HEK293T (cell line): Measurements from ENCODE around the gene RPAP2.

Experiments used
- CTCF ChIA-PET: fragments of 350-600 bp; formaldehyde crosslinking; extraction: SDS; loops from one replicate; lab custom pipeline; 2021; ENCODE audit warnings: antibody characterized with exemption, inconsistent platforms; lab: Yijun Ruan, JAX
- POLR2A ChIA-PET: fragments of 350-600 bp; formaldehyde crosslinking; extraction: SDS; loops from one replicate; lab custom pipeline; 2020; ENCODE audit warnings: antibody characterized with exemption, inconsistent platforms; lab: Yijun Ruan, JAX
- DNase-seq: peaks from one replicate; pipeline ENCODE4 v3.0.0; 2012; ENCODE audit warnings: mixed read lengths; ENCODE audit errors: extremely low spot score
- ARNT ChIP-seq: fragments of 450-650 bp; IDR thresholded peaks from 2 replicates; pipeline ENCODE4 v1.6.1; 2017; ENCODE audit warnings: mild to moderate bottlenecking
- BHLHE40 ChIP-seq: fragments of 450-650 bp; IDR thresholded peaks from 2 replicates; pipeline ENCODE4 v1.6.1; 2016; ENCODE audit warnings: mild to moderate bottlenecking, moderate library complexity, borderline replicate concordance
- CTBP1 ChIP-seq: fragments of 450-650 bp; IDR thresholded peaks from 2 replicates; pipeline ENCODE4 v1.6.1; 2016; ENCODE audit warnings: borderline replicate concordance
- ELF4 ChIP-seq: fragments of 450-650 bp; IDR thresholded peaks from 2 replicates; pipeline ENCODE4 v1.6.1; 2017; ENCODE audit warnings: antibody characterized with exemption
- FOXA1 ChIP-seq: fragments of 450-650 bp; IDR thresholded peaks from 2 replicates; pipeline ENCODE4 v1.6.1; 2016; ENCODE audit warnings: mild to moderate bottlenecking
- FOXK2 ChIP-seq: fragments of 450-650 bp; IDR thresholded peaks from 2 replicates; pipeline ENCODE4 v1.6.1; 2016; ENCODE audit warnings: mild to moderate bottlenecking
- FOXM1 ChIP-seq: fragments of 450-650 bp; IDR thresholded peaks from 2 replicates; pipeline ENCODE4 v1.6.1; 2017; ENCODE audit warnings: mild to moderate bottlenecking, borderline replicate concordance
- HDGF ChIP-seq: fragments of 450-650 bp; IDR thresholded peaks from 2 replicates; pipeline ENCODE4 v1.6.1; 2017; ENCODE audit warnings: antibody characterized with exemption, borderline replicate concordance
- L3MBTL2 ChIP-seq: fragments of 450-650 bp; conservative IDR thresholded peaks from 2 replicates; pipeline ENCODE4 v1.6.1; 2016; ENCODE audit warnings: mild to moderate bottlenecking
- LEF1 ChIP-seq: fragments of 450-650 bp; IDR thresholded peaks from 2 replicates; pipeline ENCODE4 v1.6.1; 2017; ENCODE audit warnings: mild to moderate bottlenecking, borderline replicate concordance
- NFRKB ChIP-seq: fragments of 450-650 bp; IDR thresholded peaks from 2 replicates; pipeline ENCODE4 v1.6.1; 2016; ENCODE audit warnings: mild to moderate bottlenecking, moderate library complexity
- PKNOX1 ChIP-seq: fragments of 450-650 bp; IDR thresholded peaks from 2 replicates; pipeline ENCODE4 v1.6.1; 2016
- SP1 ChIP-seq: fragments of 450-650 bp; IDR thresholded peaks from 2 replicates; pipeline ENCODE4 v1.6.1; 2017
- SUZ12 ChIP-seq: fragments of 450-650 bp; IDR thresholded peaks from 2 replicates; pipeline ENCODE4 v1.6.1; 2016; ENCODE audit warnings: mild to moderate bottlenecking
- TARDBP ChIP-seq: fragments of 450-650 bp; IDR thresholded peaks from 2 replicates; pipeline ENCODE4 v1.6.1; 2016
- ZNF384 ChIP-seq: fragments of 450-650 bp; IDR thresholded peaks from 2 replicates; pipeline ENCODE4 v1.6.1; 2016

Gene RPAP2

GRCh38 chr1:92307980-92308379 lies 9.1 kb downstream of the RPAP2 start:
- no peak for TF ChIP-seq NFRKB
- no peak for TF ChIP-seq L3MBTL2
- TF ChIP-seq FOXK2: no peak
- no peak for TF ChIP-seq LEF1
- DNase-seq: no peak
- ChIA-PET POLR2A (no interaction called here), CTCF (interaction anchor here (0.6 to 0.9 kb wide), 2 partner anchors 16 to 441 kb away, joined by 3 to 4 read pairs; no protein-coding TSS in a partner anchor)

DNA sequence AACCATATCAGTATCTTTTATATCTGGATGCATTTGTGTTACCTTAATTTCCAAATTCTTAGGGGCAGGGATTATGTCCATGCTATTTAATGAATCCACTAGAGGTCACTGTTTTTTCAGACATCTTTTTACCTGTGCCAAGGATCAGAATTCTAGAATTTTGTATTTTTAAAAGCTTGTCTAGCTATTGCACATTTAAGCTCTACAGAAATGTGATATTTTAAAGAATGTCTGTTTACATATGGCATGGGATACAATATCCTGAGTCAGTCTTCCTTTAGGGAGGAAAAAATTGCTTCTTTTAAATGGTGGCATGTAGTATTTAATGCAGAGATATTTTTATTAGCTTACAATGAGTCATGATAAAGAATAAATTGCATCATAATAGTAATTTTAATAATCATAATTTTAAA lies 11.3 kb downstream of the RPAP2 start:
- ChIA-PET POLR2A (interaction anchor here (1.2 to 1.5 kb wide), 3 partner anchors 11 to 176 kb away, joined by 3 read pairs; partner anchors contain the start of genes GLMN and RPAP2), CTCF (interaction anchor here (0.6 to 1.0 kb wide), 5 partner anchors 9 to 589 kb away, joined by 3 to 5 read pairs (median 4); no protein-coding TSS in a partner anchor)
- DNase-seq: peak; percentile 28
- TF ChIP-seq HDGF (no peak), PKNOX1 (no peak), ARNT (no peak), FOXM1 (no peak), ZNF384 (no peak), SP1 (no peak), TARDBP (no peak), NFRKB (no peak), BHLHE40 (no peak), CTBP1 (no peak), LEF1 (no peak), FOXK2 (no peak), ELF4 (no peak), SUZ12 (no peak), L3MBTL2 (no peak), FOXA1 (no peak)

DNA sequence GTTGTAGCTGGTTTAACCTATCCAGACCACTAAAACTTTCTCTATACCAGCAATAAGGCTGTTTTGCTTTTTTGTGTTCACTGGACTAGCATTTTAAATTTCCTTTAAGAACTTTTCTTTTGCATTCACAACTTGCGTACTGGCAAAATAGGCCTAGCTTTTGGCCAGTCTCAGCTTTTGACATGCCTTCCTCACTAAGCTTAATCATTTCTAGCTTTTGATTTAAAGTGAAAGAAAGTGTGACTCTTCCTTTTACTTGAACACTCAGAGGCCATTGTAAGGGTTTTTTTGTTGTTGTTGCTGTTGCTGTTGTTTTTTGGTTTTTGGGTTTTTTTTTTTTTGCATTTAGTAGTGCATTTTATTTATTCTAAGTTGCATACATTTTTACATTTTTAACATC lies 15.2 kb downstream of the RPAP2 start:
- ChIA-PET POLR2A (no interaction called here), CTCF (interaction anchor here (1.3 kb wide), 1 partner anchor 22 kb away, joined by 3 read pairs; no protein-coding TSS in a partner anchor)
- no peak for DNase-seq
- TF ChIP-seq FOXK2: no peak

DNA sequence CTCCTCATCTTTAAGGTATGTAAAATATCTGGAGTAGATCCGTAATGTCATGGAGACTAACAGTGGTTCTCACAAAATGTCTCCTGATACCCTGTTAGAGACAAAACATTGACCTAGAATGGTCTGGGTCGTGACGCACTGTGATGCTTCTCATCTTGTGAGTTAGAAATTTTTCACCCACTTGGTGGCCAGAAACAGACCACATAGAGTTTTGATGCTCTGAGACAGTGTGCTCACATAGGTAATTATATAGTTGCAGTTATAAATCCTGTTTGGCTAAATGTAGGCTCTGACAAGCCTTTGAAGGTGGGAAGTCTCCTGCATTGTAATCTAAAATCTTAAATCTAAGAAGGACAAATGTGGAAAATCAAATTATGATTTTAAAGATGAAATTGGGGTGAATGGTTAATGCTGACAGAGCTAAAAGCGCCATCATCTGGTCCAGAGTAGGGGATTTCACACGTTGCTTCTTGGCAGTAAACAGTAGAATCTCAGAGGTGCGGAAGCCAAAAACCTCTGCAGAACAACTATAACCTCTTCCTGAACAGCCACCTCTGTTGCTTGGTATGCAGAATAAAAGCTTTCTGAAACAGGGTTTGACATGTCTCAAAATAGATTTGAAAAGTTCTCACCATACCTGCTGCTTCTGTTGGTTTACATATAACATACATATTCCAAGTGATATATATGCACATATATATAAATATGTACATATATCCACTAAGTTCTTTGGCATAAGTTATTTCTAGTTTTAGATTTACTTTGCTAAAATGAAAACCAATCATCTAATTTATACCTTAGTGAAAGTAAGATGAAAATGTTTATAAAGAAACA lies 17.1 kb downstream of the RPAP2 start:
- TF ChIP-seq CTBP1 (no peak), FOXK2 (no peak), ZNF384 (no peak), FOXA1 (no peak), LEF1 (no peak), BHLHE40 (no peak), SP1 (no peak), FOXM1 (no peak), HDGF (no peak), ELF4 (no peak), L3MBTL2 (no peak), ARNT (no peak), TARDBP (no peak), NFRKB (no peak)
- CTCF ChIA-PET: interaction anchor here (0.6 kb wide), 1 partner anchor 9 kb away, joined by 3 read pairs; no protein-coding TSS in a partner anchor
- DNase-seq: no peak
- POLR2A ChIA-PET: no interaction called here

GRCh38 chr1:92317836-92318493 lies 19.1 kb downstream of the RPAP2 start:
- TF ChIP-seq SUZ12 (no peak), BHLHE40 (no peak), CTBP1 (no peak), FOXA1 (no peak), ARNT (no peak), PKNOX1 (no peak), FOXK2 (no peak), LEF1 (no peak), HDGF (no peak), NFRKB (no peak), L3MBTL2 (no peak), ELF4 (no peak), TARDBP (no peak), SP1 (no peak), FOXM1 (no peak), ZNF384 (no peak)
- ChIA-PET CTCF (interaction anchor here (0.6 kb wide), 3 partner anchors 9 to 288 kb away, joined by 3 to 7 read pairs (median 3); no protein-coding TSS in a partner anchor), POLR2A (interaction anchor here (1.3 kb wide), 1 partner anchor 19 kb away, joined by 5 read pairs; the partner anchor contains the start of genes GLMN and RPAP2)
- DNase-seq: no peak
